COLO829 (cell line): Measurements from ENCODE around the gene RNF123.
A peak's percentile ranks its signal among the peaks of the same experiment; 100 is the strongest.

Source experiments
- DNase-seq: peaks from one replicate; pipeline ENCODE4 v3.0.0; 2012; ENCODE audit warnings: low spot score

The RNF123 gene

GRCh38 chr3:49689046-49689907, at the start of gene RNF123, which contains the start of gene MST1:
RNF123 (plus strand) TSS chr3:49689557; CDS start chr3:49691166, 1,609 bp downstream.
MST1 (minus strand) TSS chr3:49689474; CDS start chr3:49688691, 783 bp downstream.
- DNase-seq = peak; percentile 97

- no peak for DNase-seq
Measured at GRCh38 chr3:49641292-49641691, 48.1 kb upstream of the RNF123 start.

GRCh38 chr3:49641921-49642707, 47.2 kb upstream of the RNF123 start:
- no peak for DNase-seq

- DNase-seq = no peak
Measured at GRCh38 chr3:49642708-49643145, 46.6 kb upstream of the RNF123 start.

- no peak for DNase-seq
Measured at GRCh38 chr3:49644684-49645083, 44.7 kb upstream of the RNF123 start.

GRCh38 chr3:49646236-49646635, 43.1 kb upstream of the RNF123 start:
- DNase-seq = no peak

- DNase-seq = no peak
Measured at GRCh38 chr3:49647741-49648140, 41.6 kb upstream of the RNF123 start.

GRCh38 chr3:49648354-49649019, 40.9 kb upstream of the RNF123 start:
- DNase-seq = no peak

- DNase-seq = no peak
Measured at GRCh38 chr3:49649576-49649975, 39.8 kb upstream of the RNF123 start.

GRCh38 chr3:49650177-49650576, 39.2 kb upstream of the RNF123 start:
- no peak for DNase-seq

GRCh38 chr3:49650637-49651036, 38.7 kb upstream of the RNF123 start:
- DNase-seq = no peak

- no peak for DNase-seq
Measured at GRCh38 chr3:49652218-49652902, 37.0 kb upstream of the RNF123 start.

- no peak for DNase-seq
Measured at GRCh38 chr3:49652903-49653415, 36.4 kb upstream of the RNF123 start.

- DNase-seq = no peak
Measured at GRCh38 chr3:49653621-49654020, 35.7 kb upstream of the RNF123 start.

GRCh38 chr3:49654176-49654825, 35.1 kb upstream of the RNF123 start:
- DNase-seq = no peak

GRCh38 chr3:49654955-49655556, 34.3 kb upstream of the RNF123 start:
- DNase-seq = no peak

GRCh38 chr3:49655731-49656285, 33.5 kb upstream of the RNF123 start:
- DNase-seq = no peak

GRCh38 chr3:49656541-49657112, 32.7 kb upstream of the RNF123 start:
- DNase-seq = no peak

- no peak for DNase-seq
Measured at GRCh38 chr3:49657208-49657915, 32.0 kb upstream of the RNF123 start.
